T-helper 2 cell treated with Interferon-gamma antibody and Interleukin-4, amounts not matched to agents 100 ng/mL and 5 ng/mL, for 36 hours (primary cell): ENCODE measurements around the gene MAGEA1. TPM values are rescaled to one million over a fixed set of nuclear protein-coding genes. Genes with fewer than 3 reads are reported as not detected.

Experiments used
- total RNA-seq: library from RNA; stranded (reverse); gene quantifications from 2 replicates; pipeline ENCODE4 v1.2.3, GENCODE V29; 2022

Gene MAGEA1
- total RNA-seq, 1 donor from 2014 or later: not detected

Other genes starting within 250 kb of the MAGEA1 start
- 0.09 and 0.14 TPM in 2 replicates for gene PNMA5, start 185.2 kb upstream of the MAGEA1 start, total RNA-seq
- gene PNMA3, start 122.8 kb upstream of the MAGEA1 start, total RNA-seq: 2.5 and 2.6 TPM in 2 replicates
- gene PNMA6A, start 106.8 kb upstream of the MAGEA1 start, total RNA-seq: 0.32 and 0.61 TPM in 2 replicates
- gene PNMA6F, start 142.5 kb downstream of the MAGEA1 start, total RNA-seq: not detected in 2 replicates
- gene ZNF275, start 154.9 kb downstream of the MAGEA1 start, total RNA-seq: 20.1 and 20.7 TPM in 2 replicates
- gene PNMA6E, start 222.1 kb downstream of the MAGEA1 start, total RNA-seq: not detected in 2 replicates
- gene ZFP92, start 232.2 kb downstream of the MAGEA1 start, total RNA-seq: 1.3 and 1.5 TPM in 2 replicates